Activated B cell treated with CpG ODN at 0.5 μM for 24 hours (primary cell): Measurements from ENCODE around the gene KIR3DL1. TPM values are rescaled to one million over a fixed set of nuclear protein-coding genes. Genes with fewer than 3 reads are reported as not detected.
"Not testable (repeated sequence)": the region's sequence is repeated elsewhere in the genome, so short reads cannot be mapped to it uniquely, and the experiment has no call there.

Source experiments
- ATAC-seq: fragments of 200-7000 bp; cut with Tn5 transposase; one replicate; pipeline ENCODE4 v1.10.0; 2021; ENCODE audit warnings: low read depth, mild to moderate bottlenecking, moderate library complexity
- CTCF ChIA-PET: fragments of 350-600 bp; sonication (Branson Sonifier 250); formaldehyde crosslinking; loops from one replicate; lab custom pipeline; 2021; ENCODE audit warnings: antibody characterized with exemption; lab: Charles Lee
- POLR2A ChIA-PET: fragments of 350-600 bp; sonication (Branson Sonifier 250); formaldehyde crosslinking; loops from one replicate; lab custom pipeline; 2021; ENCODE audit warnings: antibody characterized with exemption; lab: Charles Lee
- DNase-seq: peaks from one replicate; pipeline ENCODE4 v3.0.0; 2022
- H3K27ac Mint-ChIP-seq: one replicate; pipeline ENCODE4 v1.8.0; 2020; ENCODE audit warnings: mixed read lengths
- H3K27me3 Mint-ChIP-seq: one replicate; pipeline ENCODE4 v1.8.0; 2021; ENCODE audit warnings: mixed read lengths
- H3K36me3 Mint-ChIP-seq: one replicate; pipeline ENCODE4 v1.8.0; 2021; ENCODE audit warnings: low read depth, mixed read lengths
- H3K4me1 Mint-ChIP-seq: one replicate; pipeline ENCODE4 v1.8.0; 2021; ENCODE audit warnings: mixed read lengths
- H3K4me3 Mint-ChIP-seq: one replicate; pipeline ENCODE4 v1.8.0; 2020; ENCODE audit warnings: mild to moderate bottlenecking, mixed read lengths
- H3K9me3 Mint-ChIP-seq: one replicate; pipeline ENCODE4 v1.8.0; 2020; ENCODE audit warnings: mixed read lengths
- intact Hi-C: fragments of 100-400 bp; cut with micrococcal nuclease; formaldehyde crosslinking; loops from one replicate; pipeline ENCODE4 v1.15.1; 2024
- total RNA-seq: library from RNA; stranded (reverse); gene quantifications from 2 replicates; pipeline ENCODE4 v1.2.3, GENCODE V29; 2022

The KIR3DL1 gene
- total RNA-seq: not detected in 2 replicates

GRCh38 chr19:54816251-54816650 is at the start of gene KIR3DL1:
KIR3DL1 (plus strand) TSS chr19:54816468.
- CTCF ChIA-PET, H3K9me3 Mint-ChIP-seq, DNase-seq, POLR2A ChIA-PET, H3K4me3 Mint-ChIP-seq, H3K4me1 Mint-ChIP-seq, intact Hi-C loops, H3K36me3 Mint-ChIP-seq, H3K27ac Mint-ChIP-seq, ATAC-seq: not testable (repeated sequence)
- H3K27me3 Mint-ChIP-seq: peaks cover 21% of the 10 kb centered on the region

GRCh38 chr19:54769646-54770045 is 46.6 kb upstream of the KIR3DL1 start, which contains the start of gene KIR2DL1:
KIR2DL1 (plus strand) TSS chr19:54769793; CDS start chr19:54769851, 58 bp downstream.
- CTCF ChIA-PET, H3K4me3 Mint-ChIP-seq, POLR2A ChIA-PET, H3K36me3 Mint-ChIP-seq, H3K9me3 Mint-ChIP-seq, intact Hi-C loops, H3K4me1 Mint-ChIP-seq, H3K27ac Mint-ChIP-seq, DNase-seq, ATAC-seq, H3K27me3 Mint-ChIP-seq: not testable (repeated sequence)

- H3K9me3 Mint-ChIP-seq, intact Hi-C loops, H3K27me3 Mint-ChIP-seq, H3K36me3 Mint-ChIP-seq, ATAC-seq, H3K4me3 Mint-ChIP-seq, POLR2A ChIA-PET, CTCF ChIA-PET, H3K4me1 Mint-ChIP-seq, DNase-seq, H3K27ac Mint-ChIP-seq: not testable (repeated sequence)
These were observed 45.8 kb upstream of the KIR3DL1 start for GRCh38 chr19:54770511-54770910.

GRCh38 chr19:54771018-54771960 is 45.0 kb upstream of the KIR3DL1 start:
- H3K36me3 Mint-ChIP-seq, H3K4me1 Mint-ChIP-seq, intact Hi-C loops, DNase-seq, POLR2A ChIA-PET, H3K4me3 Mint-ChIP-seq, ATAC-seq, H3K9me3 Mint-ChIP-seq, CTCF ChIA-PET, H3K27ac Mint-ChIP-seq: not testable (repeated sequence)
- H3K27me3 Mint-ChIP-seq: peaks cover 11% of the 10 kb centered on the region

GRCh38 chr19:54772666-54773065 is 43.6 kb upstream of the KIR3DL1 start:
- DNase-seq, H3K27ac Mint-ChIP-seq, H3K36me3 Mint-ChIP-seq, H3K9me3 Mint-ChIP-seq, POLR2A ChIA-PET, ATAC-seq, H3K4me1 Mint-ChIP-seq, H3K4me3 Mint-ChIP-seq, H3K27me3 Mint-ChIP-seq, CTCF ChIA-PET, intact Hi-C loops: not testable (repeated sequence)

- CTCF ChIA-PET, H3K4me1 Mint-ChIP-seq, intact Hi-C loops, DNase-seq, H3K36me3 Mint-ChIP-seq, ATAC-seq, POLR2A ChIA-PET, H3K27ac Mint-ChIP-seq, H3K9me3 Mint-ChIP-seq, H3K4me3 Mint-ChIP-seq, H3K27me3 Mint-ChIP-seq: not testable (repeated sequence)
These were observed 41.0 kb upstream of the KIR3DL1 start for GRCh38 chr19:54775095-54775815.

- CTCF ChIA-PET, H3K4me3 Mint-ChIP-seq, H3K36me3 Mint-ChIP-seq, ATAC-seq, intact Hi-C loops, H3K27me3 Mint-ChIP-seq, H3K9me3 Mint-ChIP-seq, H3K27ac Mint-ChIP-seq, H3K4me1 Mint-ChIP-seq, DNase-seq: not testable (repeated sequence)
- POLR2A ChIA-PET: interaction anchor here (0.6 kb wide), 1 partner anchor 575 kb away, joined by 11 read pairs; the partner anchor contains the start of gene RPS9
These were observed 40.4 kb upstream of the KIR3DL1 start for GRCh38 chr19:54775830-54776229.

- ATAC-seq, H3K9me3 Mint-ChIP-seq, H3K27ac Mint-ChIP-seq, intact Hi-C loops, H3K27me3 Mint-ChIP-seq, H3K4me1 Mint-ChIP-seq, POLR2A ChIA-PET, CTCF ChIA-PET, H3K36me3 Mint-ChIP-seq, H3K4me3 Mint-ChIP-seq, DNase-seq: not testable (repeated sequence)
These were observed 38.4 kb upstream of the KIR3DL1 start for GRCh38 chr19:54777851-54778250.

GRCh38 chr19:54778896-54779295 is 37.4 kb upstream of the KIR3DL1 start:
- H3K27me3 Mint-ChIP-seq: peaks cover 10% of the 10 kb centered on the region
- H3K4me1 Mint-ChIP-seq, intact Hi-C loops, POLR2A ChIA-PET, ATAC-seq, H3K36me3 Mint-ChIP-seq, DNase-seq, H3K9me3 Mint-ChIP-seq, CTCF ChIA-PET, H3K4me3 Mint-ChIP-seq, H3K27ac Mint-ChIP-seq: not testable (repeated sequence)

- POLR2A ChIA-PET, H3K36me3 Mint-ChIP-seq, H3K4me1 Mint-ChIP-seq, CTCF ChIA-PET, ATAC-seq, H3K9me3 Mint-ChIP-seq, DNase-seq, H3K27ac Mint-ChIP-seq, H3K4me3 Mint-ChIP-seq: not testable (repeated sequence)
- H3K27me3 Mint-ChIP-seq: peaks cover 18% of the 10 kb centered on the region
- intact Hi-C loops: loop anchor here (5.0 kb wide), 1 partner anchor 64 kb away; no protein-coding TSS in a partner anchor
These were observed 33.4 kb upstream of the KIR3DL1 start for GRCh38 chr19:54782916-54783315.

- H3K27ac Mint-ChIP-seq, H3K36me3 Mint-ChIP-seq, ATAC-seq, H3K9me3 Mint-ChIP-seq, H3K4me1 Mint-ChIP-seq, DNase-seq, intact Hi-C loops, POLR2A ChIA-PET, CTCF ChIA-PET, H3K4me3 Mint-ChIP-seq: not testable (repeated sequence)
- peaks cover 16% of the 10 kb centered on the region for H3K27me3 Mint-ChIP-seq
These were observed 30.1 kb upstream of the KIR3DL1 start for GRCh38 chr19:54786091-54786723.
